Measurements from ENCODE around the gene CERS6. TPM values are rescaled to one million over a fixed set of nuclear protein-coding genes. Genes with fewer than 3 reads are reported as not detected.

The CERS6 gene
- total and polyA plus RNA-seq, 2 of the 8 experiments (the other 6 are each of a cell fraction or from before 2014, with no cell fraction given) = 6.8 to 28.2 TPM

- Histone ChIP-seq H4K5ac (ENCODE audit: insufficient read length, low read depth, low read length) (no peak overlapping the region), H3K79me2 (ENCODE audit: control insufficient read depth in 1 of 2, insufficient read depth in 2 of 2, low read length in 2 of 2) (peaks cover 0 to 22% of the 10 kb centered on the region in 2 experiments; a peak in 1 of 4 replicates), H3K9me3 (ENCODE audit: insufficient read depth in 2 of 2, low read depth in 1 of 2, low read length in 1 of 2) (peaks cover 10 to 16% of the 10 kb centered on the region in 2 experiments), H3K4me3 (ENCODE audit: extremely low read depth in 1 of 4, insufficient read depth in 2 of 4, low read depth in 3 of 4, low read length in 4 of 4) (no peak overlapping the region), H3K14ac (ENCODE audit: insufficient read length) (no peak overlapping the region), H2BK120ac (replicated peaks; ENCODE audit: low read depth, low read length) (no peak overlapping the region), H3K18ac (ENCODE audit: extremely low read depth, low read length) (no peak overlapping the region), H3K4me1 (replicated peaks in 1 of 4; ENCODE audit: control insufficient read depth in 3 of 4, insufficient read depth in 4 of 4, low read length in 3 of 4) (peaks cover 0 to 4% (median 1%) of the 10 kb centered on the region in 4 experiments; a peak in 2 of 7 replicates), H4K8ac (ENCODE audit: extremely low read depth, insufficient read depth, low read length) (no peak overlapping the region), H3K56ac (replicated peaks; ENCODE audit: insufficient read length, low read depth, low read length) (no peak overlapping the region), H3K79me1 (ENCODE audit: low read depth, low read length) (no peaks in the 10 kb centered on the region), H3K4me2 (ENCODE audit: insufficient read depth in 1 of 2, low read depth in 2 of 2, low read length in 2 of 2) (no peak overlapping the region), H3K9ac (replicated peaks in 1 of 4; ENCODE audit: extremely low read depth in 1 of 4, low read depth in 3 of 4, low read length in 3 of 4) (no peak overlapping the region), H2BK5ac (ENCODE audit: low read depth, low read length) (no peak overlapping the region), H2BK20ac (ENCODE audit: low read length) (no peak overlapping the region), H2BK12ac (ENCODE audit: low read depth, low read length) (no peak overlapping the region), H3K36me3 (ENCODE audit: control insufficient read depth in 2 of 4, insufficient read depth in 4 of 4, low read length in 3 of 4) (peaks cover 0 to 16% (median 0%) of the 10 kb centered on the region in 4 experiments; a peak in 3 of 8 replicates), H3K4ac (replicated peaks; ENCODE audit: insufficient read length, low read depth, low read length) (no peak overlapping the region), H2AFZ (ENCODE audit: low read length) (no peak overlapping the region), H4K91ac (replicated peaks; ENCODE audit: insufficient read length, low read length) (no peak overlapping the region), H3K27ac (ENCODE audit: low read depth, low read length) (no peak overlapping the region), H3K23me2 (ENCODE audit: low read depth, low read length) (no peaks in the 10 kb centered on the region), H3K23ac (ENCODE audit: insufficient read length) (no peak overlapping the region), H4K20me1 (replicated peaks in 1 of 2; ENCODE audit: control insufficient read depth in 1 of 2, insufficient read depth in 2 of 2, low read length in 2 of 2) (no peaks in the 10 kb centered on the region), H2BK15ac (ENCODE audit: low read length) (no peak overlapping the region), H3K27me3 (replicated peaks in 1 of 4; ENCODE audit: control insufficient read depth in 3 of 4, extremely low read depth in 1 of 4, insufficient read depth in 3 of 4, low read length in 3 of 4) (no peaks in the 10 kb centered on the region), H2AK5ac (ENCODE audit: low read depth, low read length) (no peak overlapping the region)
- no peak for DNase-seq (ENCODE audit: low read depth in 1 of 2, low spot score in 2 of 2)
- no peak for FAIRE-seq
- WGBS, 2 experiments (ENCODE audit: extremely low coverage in 1 of 2, insufficient coverage in 1 of 2, insufficient read length in 1 of 2, insufficient replicate concordance in 2 of 2, low coverage in 1 of 2, low lambda C conversion rate in 2 of 2, missing lambda C conversion rate in 1 of 2) = 89% methylated on average over 2 of the region's 2 CpGs; no CpG with 5 or more reads in 1 of the 2 experiments
- TF ChIP-seq, protein P1, sequence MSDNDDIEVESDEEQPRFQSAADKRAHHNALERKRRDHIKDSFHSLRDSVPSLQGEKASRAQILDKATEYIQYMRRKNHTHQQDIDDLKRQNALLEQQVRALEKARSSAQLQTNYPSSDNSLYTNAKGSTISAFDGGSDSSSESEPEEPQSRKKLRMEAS (IDR thresholded peaks at IDR 0.05) = no peak
- TF ChIP-seq NRF1 (IDR thresholded peaks at IDR 0.05; ENCODE audit: low read depth, low read length) = no peak
- TF ChIP-seq YY1 (IDR thresholded peaks at IDR 0.05; ENCODE audit: low read depth, low read length) = no peak
- no peak for TF ChIP-seq RNF2 (IDR thresholded peaks at IDR 0.05; ENCODE audit: borderline replicate concordance, low read depth, low read length, missing control alignments, poor library complexity, severe bottlenecking)
- TF ChIP-seq ASH2L (IDR thresholded peaks at IDR 0.05; ENCODE audit: low read length) = no peak
- TF ChIP-seq MAFK (IDR thresholded peaks at IDR 0.05; ENCODE audit: low read depth, low read length) = no peak
- TF ChIP-seq ZNF274 (IDR thresholded peaks at IDR 0.05; ENCODE audit: borderline replicate concordance, extremely low read depth, low read length) = no peak
- TF ChIP-seq JUN (IDR thresholded peaks at IDR 0.05; ENCODE audit: low read depth, low read length) = no peak
- no peak for TF ChIP-seq E2F6 (IDR thresholded peaks at IDR 0.05)
- no peak for TF ChIP-seq TAF1 (IDR thresholded peaks at IDR 0.05; ENCODE audit: low read depth, low read length)
- no peak for TF ChIP-seq CEBPB (IDR thresholded peaks at IDR 0.05; ENCODE audit: low read depth, low read length)
- no peak for TF ChIP-seq CBX8 (IDR thresholded peaks at IDR 0.05; ENCODE audit: borderline replicate concordance, low read depth, low read length)
- TF ChIP-seq POLR2AphosphoS5 (IDR thresholded peaks at IDR 0.05; ENCODE audit: low read depth, low read length) = no peak
- no peak for TF ChIP-seq PHF8 (conservative IDR thresholded peaks at IDR 0.05; ENCODE audit: low read depth, low read length)
- ChIA-PET CTCF (ENCODE audit: partially characterized antibody) (interaction anchor here (0.8 to 1.3 kb wide), 2 partner anchors 36 to 266 kb away, joined by 3 read pairs; no protein-coding TSS in a partner anchor), POLR2A (ENCODE audit: partially characterized antibody) (no interaction called here)
Measured at GRCh38 chr2:168602379-168602778, 146.3 kb downstream of the CERS6 start.
